ENCODE data around the gene KCTD4.
"Not testable (repeated sequence)": the region's sequence is repeated elsewhere in the genome, so short reads cannot be mapped to it uniquely, and the experiment has no call there.

The KCTD4 gene

DNA sequence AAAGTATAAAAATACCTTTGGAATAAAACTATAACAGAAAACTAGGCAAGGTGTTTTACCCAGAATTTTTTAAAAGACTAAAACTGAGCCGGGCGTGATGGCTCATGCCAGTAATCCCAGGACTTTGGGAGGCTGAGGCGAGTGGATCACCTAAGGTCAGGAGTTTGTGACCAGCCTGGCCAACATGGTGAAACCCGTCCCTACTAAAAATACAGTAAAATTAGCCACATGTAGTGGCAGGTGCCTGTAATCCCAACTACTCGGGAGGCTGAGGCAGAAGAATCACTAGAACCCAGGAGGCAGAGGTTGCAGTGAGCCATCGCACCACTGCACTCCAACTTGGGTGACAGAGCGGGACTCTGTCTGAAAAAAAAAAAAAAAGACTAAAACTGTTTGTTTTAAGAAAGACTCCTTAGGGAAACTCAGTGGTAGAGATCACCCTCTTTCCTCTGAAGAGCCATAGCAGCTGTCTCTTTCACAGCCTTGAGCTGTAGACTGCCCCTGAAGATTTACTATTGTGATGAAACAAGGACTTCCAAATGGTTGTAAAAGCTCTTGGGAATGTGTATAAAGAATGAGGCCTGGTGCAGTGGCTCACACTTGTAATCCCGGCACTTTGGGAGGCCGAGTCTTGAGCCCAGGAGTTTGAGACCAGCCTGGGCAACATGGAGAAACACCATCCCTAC is 14.7 kb upstream of the KCTD4 start:
- DNase-seq, result no peak

DNA sequence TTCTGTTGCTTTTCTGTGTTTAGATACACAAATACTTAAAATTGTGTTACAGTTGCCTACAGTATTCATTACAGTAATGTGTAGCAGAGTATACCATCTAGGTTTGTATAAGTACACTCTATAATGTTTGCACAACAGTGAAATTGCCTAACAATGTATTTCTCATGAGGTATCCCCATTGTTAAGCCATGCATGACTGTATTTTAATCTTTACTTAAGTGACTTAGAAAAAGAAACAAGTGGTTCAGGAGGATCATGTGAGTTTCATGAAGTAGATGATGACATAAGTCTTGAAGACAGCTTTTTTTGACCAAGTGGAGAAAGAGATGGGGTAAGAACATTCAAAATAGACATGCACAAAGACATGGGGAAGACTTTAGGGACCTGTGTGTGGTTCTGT is 8.4 kb upstream of the KCTD4 start:
- DNase-seq, result no peak

DNA sequence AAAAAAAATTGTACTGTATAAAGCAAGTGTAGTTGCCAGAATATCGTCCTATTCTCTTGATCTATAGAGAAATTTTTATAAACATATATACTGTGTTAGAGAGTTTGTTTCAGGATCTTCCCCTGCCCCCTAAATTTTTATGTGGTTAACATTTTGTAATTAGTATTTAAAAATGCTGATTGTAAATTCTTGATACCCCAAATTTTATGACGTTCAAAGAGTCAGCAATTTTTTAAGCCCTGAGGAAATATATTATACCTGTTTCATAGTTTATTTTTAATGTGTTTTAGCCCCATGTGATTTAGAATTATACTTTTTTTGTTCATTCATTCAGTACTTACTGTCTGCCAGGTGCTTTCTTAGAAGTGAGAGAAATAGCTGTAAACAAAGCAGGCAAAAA is 7.3 kb upstream of the KCTD4 start:
- no peak for DNase-seq

DNA sequence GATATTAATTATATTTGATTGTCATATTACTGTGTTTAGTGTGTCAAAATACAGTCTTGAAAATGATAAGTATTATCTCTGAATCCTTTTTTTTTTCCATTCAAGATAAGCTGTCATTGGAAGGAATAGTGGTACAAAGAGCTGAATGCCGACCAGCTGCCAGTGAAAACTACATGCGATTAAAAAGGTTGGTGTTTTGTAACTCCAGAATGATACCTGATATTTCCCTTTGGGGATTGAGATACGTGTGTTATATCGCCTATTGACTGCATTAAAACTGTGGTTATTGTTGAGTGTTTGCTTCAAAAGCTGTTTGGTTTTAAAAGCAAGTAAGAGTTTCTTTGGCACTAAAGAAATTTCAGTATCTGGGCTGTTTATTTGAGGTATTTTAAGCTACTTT is 6.5 kb upstream of the KCTD4 start:
- no peak for DNase-seq

DNA sequence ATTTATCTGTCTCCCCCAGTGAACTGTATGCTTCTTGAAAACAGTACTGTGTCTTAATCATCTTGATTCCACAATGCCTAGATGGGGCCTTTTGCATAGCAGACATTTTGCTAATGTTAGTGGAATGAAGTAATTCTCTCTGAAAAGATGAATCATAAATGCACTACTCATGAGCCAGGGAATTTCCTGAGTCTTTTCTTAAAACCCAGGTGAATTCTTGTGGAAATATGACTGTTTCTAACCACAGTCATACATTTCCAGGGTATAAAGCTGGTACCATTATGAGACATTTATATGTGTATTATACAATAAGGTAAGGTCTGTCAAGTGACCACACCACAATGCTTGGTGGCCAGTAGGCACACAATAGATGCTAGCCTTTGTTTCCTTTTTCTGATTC is 5.5 kb upstream of the KCTD4 start:
- DNase-seq, result no peak

DNA sequence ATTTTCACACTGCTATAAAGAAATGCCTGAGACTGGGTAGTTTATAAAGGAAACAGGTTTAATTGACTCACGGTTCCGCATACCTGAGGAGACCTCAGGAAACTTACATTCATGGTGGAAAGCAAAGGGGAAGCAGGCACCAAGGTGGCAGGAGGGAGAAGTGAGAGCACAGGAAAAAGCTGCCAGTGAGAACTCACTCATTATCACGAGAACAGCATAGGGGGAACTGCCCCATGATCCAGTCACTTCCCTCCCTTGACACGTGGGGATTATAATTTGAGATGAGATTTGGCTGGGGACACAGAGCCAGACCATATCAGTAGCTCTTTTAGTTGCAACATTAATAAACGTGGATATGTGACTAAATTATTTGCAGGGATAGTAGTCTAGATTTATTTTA is 4.3 kb upstream of the KCTD4 start:
- DNase-seq, result no peak

DNA sequence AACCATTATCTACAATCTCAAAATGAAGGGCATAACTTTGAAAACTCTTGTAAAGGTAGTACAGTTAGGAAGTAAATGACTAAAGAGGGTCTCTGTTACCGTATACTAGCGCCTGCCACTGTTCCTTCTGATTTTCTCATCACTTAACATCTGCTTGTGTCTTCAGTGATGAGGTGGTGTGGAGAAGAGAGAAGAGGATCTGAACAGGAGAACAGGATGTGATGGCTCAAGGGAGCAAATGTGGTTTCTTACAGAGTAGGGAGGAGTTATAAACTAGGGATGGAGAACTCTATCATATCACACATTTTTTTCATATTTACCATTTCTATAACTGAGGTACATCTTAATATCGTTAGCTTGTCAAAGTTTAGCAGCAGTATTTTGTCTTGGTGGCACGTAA is 1.1 kb downstream of the KCTD4 start:
- DNase-seq, result no peak

DNA sequence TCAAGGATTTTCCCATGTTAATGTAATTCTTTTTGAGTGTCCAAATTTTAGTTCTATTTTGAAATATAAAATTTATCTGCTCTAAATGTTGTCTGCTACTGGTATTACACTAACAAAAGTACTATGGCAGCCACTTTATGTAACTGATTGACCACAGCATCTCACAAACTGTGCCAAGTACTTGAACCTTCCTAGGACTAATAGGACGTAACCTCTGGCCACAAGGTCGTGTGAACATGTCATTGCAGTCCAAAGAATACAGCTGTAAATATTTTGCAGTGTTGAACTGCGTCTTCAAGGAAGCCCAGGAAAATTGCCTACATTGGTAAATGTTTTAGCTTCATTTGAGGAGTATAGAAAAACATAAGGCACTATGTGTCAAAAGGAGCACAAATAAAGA is 1.9 kb downstream of the KCTD4 start:
- DNase-seq, result no peak

DNA sequence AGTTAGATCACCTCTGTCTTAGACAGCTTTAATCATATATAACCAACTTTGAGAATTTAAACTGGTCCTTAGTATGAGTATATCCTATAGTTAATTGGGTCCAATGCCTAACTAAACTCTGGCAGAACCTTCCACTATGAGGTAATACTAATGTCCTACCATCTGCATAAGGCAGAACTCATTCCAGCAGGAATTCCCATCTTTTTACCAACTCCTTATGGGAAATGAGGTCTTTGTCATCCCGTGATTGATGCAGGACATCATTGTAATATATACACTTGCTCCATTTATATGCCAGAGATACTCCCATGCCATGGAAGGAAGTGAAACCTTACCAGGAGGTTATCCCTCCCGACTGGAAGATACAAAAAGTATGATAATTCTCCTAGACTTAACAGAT is 2.8 kb downstream of the KCTD4 start:
- DNase-seq, result no peak

DNA sequence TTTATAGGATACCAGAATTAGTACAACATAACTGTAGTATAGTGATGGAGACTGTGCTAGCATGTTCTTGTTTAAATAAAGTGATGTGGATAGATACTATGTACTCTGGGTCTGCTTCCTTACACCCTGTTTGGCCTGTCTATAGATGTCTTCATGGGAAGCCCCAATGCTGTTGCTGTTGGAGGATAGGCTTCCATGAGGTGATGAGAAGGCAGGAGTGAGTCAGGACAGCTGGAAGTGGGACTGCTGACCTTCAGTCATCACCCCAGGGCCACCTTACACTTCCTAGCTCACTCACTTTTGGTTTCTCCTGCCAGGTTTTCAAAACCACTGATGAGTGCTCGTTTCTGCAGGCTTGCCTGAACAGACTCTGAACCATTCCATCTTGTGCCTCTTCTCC is 4.2 kb downstream of the KCTD4 start:
- DNase-seq, result no peak

DNA sequence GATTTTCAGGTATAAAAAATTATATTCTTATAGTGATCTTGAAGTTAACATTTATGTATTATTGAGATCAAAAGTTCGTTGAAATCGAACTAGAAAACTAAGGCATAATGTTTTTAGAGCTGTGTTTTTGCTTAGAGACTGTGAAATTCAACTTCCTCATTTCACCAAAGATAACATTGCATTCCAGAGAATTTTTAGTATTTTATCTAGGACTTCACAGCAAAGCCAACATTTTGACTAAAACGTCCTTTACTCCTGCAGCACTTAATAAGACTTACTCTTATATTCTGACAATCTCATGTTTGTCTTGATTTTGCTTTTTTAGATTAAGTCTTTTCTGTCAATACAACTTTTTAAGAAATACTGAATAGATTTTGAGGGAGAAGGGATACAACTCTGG is 4.7 kb downstream of the KCTD4 start:
- DNase-seq, result no peak

DNA sequence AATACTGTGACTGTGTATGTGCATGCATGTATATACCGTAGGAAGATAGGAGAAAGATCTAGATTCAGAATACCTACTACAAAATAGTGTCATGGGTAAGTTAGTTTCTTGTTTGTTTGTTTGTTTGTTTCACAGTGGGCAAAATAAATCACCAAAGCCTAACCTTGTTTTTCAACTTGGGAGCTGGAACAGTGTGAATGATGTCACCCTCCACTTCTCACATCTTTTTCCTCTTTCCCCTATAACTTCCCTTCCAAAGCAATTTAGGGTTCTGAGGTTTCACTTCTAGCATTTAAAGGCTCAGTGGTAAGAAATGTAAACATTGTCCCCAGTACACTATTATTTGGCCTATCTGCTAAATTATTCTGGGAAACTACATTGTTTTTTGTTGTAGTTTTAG is 5.4 kb downstream of the KCTD4 start:
- no peak for DNase-seq

DNA sequence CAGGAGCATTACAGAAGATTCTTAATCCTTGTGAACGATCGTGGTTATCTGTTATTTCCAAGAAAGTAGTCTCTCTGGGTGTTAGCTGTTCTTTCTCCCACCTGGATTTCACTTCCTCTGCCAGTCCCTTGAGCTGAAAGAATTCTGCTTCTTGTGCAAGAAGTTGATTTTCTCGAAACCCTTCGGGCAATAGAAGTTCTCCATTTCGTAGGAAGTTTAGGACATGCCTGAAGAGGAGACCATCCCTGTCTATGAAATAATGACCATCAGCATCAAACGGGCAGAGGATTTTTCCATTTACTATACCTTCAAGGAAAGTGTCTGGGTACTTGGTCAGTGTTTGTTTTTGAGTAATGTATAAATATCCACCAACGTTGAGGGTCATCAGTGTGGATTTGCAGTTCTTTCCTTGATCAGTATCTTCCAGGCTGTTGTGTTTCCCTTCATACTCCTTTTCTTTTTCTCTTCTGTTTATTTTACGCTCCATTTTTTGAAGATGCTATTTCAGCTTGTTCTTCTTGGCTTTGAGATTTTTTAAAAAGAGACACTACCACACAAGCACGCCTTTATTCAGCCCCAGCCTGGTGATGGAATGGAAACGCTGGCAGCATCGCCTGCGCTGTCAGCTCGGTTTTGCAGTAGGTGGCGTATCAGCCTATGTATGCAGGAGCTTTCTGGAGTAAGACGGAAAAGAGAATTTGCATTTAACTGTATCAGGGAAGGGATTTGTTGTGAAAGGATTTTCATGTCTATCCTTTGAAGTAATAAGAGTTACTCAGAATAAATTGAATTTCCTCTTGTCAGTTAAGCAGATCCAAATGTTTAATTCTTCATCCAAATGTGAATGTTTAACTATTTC is 6.5 kb downstream of the KCTD4 start:
- DNase-seq, result no peak

DNA sequence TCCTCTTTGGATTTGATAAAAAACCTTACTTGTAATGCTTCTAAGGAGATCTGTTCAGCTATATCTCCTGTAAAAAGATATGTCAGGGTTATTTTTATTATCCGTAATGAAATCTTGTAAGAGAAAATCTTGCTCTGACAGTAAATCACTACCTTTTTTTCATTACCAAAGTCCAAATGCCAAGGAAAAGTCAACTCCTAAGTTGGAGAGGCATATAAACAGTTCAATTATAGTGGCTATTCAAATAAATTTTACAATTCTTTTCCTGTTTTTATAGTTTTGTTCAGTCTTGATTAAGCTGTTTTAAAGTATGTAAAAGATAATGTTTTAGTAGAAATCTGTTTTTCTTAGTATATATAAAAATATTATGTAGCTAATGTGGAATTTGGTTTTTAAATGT is 9.0 kb downstream of the KCTD4 start:
- DNase-seq, result no peak

DNA sequence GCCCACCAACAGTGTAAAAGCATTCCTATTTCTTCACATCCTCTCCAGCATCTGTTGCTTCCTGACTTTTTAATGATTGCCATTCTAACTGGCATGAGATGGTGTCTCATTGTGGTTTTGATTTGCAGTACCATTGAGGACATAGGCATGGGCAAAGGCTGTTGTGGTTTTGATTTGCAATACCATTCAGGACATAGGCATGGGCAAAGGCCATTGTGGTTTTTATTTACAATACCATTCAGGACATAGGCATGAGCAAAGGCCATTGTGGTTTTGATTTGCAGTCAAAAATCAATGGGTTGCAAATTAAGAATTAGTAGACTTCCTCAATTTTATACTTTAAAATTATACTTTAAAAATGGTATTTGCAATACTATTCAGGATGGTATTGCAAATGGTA is 11.3 kb downstream of the KCTD4 start:
- not testable (repeated sequence) for DNase-seq

DNA sequence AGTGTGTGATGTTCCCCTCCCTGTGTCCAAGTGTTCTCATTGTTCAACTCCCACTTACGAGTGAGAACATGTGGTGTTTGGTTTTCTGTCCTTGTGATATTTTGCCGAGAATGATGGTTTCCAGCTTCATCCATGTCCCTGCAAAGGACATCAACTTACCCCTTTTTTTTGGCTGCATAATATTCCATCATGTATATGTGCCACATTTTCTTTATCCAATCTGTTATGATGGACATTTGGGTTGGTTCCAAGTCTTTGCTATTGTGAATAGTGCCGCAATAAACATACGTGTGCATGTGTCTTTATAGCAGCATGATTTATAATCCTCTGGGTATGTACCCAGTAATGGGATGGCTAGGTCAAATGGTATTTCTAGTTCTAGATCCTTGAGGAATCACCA is 11.8 kb downstream of the KCTD4 start:
- not testable (repeated sequence) for DNase-seq

DNA sequence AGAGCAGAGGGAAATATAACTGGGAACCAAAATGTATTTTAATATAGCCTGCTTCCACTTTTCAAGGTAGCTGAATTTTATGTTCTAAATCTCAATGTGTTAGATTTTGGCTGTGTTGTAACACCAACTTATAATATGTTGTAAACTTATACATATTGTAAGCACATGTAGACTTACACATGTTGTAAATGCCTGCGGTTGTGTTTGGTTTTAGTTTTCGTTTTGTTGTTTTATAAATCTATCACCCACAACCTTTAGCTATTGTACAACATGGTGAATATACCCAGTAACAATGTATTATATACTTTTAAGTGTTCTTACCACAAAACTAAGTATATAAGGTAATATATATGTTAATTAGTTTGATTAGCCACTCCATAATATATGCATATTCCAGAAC is 15.6 kb downstream of the KCTD4 start:
- no peak for DNase-seq

DNA sequence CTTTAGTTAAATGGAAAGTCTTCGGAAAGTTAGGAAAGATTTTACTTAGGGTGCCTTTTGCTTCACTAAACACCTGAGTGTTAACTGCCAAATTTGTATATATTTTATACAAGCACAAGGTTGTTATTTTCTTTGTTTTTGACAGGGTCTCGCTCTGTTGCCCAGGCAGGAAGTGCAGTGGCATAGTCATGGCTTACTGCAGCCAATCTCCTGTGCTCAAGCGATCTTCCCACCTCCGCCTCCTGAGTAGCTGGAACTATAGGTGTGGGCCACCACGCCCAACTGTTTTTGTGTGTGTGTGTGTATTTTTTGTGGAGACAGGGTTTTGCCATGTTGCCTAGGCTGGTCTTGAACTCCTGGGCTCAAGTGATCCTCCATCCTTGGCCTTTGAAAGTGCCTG is 16.2 kb downstream of the KCTD4 start:
- DNase-seq, result no peak

DNA sequence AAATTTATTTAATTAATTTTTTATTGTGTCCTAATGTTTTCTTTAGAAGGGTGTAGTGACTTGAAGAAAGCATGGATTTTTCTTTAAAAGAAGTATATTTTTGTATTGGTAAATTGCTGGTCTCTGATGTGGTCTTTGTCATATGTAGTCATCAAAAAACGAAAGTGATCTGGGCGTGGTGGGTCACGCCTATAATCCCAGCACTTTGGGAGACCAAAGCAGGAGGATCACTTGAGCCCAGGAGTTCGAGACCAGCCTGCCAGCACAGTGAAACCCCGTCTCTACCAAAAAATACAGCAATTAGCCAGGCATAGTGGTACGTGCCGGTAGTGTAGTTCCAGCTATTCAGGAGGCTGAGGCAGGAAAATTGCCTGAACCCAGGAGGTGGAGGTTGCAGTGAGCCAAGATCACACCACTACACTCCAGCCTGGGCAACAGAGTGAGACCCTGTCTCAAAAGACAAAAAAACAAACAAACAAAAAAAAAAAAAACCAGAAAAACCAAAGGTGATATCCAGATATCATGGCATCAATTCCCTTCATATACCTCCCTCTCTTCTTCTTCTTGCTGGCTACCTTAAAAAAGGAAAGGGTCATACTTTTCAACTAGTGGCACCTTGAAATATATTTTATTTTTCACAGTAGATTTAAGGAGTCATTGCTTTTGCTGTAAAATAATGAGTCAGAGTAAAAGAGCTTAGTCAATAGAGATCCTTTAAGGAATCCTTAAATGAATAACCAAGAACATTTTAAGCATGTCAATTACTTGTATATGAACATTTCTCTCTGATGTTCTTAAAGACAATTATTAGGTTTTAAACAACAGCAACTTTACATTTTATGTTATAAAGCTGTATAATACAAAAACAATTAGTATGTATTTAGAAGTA is 19.9 kb downstream of the KCTD4 start:
- DNase-seq, result no peak

DNA sequence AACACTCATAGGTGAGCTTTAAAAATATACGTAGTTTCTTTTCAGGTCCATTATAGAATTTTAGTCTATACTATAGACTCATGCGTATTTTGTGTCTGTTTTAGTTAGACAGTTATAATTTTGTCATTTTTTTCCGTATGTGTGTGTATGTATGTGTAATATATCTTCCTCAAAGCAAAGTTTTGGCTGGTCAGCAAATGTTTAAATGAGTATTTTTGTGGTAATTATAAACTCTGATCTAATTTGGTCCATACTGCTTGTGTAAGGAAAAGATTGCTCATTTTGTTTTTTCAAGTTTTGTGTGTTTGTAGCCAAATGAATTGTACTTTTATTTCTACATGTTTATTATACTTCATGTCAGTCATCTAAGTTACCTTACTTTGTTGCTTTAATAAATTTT is 20.5 kb downstream of the KCTD4 start:
- no peak for DNase-seq

DNA sequence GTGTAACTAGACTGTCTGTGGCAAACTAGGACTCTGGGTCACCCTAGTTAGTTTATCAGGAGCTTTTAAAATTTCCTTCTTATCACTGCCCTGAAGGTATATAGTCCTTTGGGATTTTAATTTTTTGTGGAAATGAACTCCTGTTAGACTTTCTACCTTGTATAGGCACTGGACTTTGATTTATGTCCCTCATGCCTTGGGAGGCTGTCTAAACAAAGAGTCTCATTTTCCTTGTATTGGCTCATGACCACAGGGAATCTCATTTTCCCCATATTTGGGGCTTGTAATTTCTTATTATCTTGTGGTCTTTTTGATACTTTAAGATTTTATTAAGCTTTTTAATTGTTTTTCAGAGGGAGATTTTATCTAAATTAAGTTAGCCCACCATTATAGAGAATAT is 21.4 kb downstream of the KCTD4 start:
- no peak for DNase-seq

DNA sequence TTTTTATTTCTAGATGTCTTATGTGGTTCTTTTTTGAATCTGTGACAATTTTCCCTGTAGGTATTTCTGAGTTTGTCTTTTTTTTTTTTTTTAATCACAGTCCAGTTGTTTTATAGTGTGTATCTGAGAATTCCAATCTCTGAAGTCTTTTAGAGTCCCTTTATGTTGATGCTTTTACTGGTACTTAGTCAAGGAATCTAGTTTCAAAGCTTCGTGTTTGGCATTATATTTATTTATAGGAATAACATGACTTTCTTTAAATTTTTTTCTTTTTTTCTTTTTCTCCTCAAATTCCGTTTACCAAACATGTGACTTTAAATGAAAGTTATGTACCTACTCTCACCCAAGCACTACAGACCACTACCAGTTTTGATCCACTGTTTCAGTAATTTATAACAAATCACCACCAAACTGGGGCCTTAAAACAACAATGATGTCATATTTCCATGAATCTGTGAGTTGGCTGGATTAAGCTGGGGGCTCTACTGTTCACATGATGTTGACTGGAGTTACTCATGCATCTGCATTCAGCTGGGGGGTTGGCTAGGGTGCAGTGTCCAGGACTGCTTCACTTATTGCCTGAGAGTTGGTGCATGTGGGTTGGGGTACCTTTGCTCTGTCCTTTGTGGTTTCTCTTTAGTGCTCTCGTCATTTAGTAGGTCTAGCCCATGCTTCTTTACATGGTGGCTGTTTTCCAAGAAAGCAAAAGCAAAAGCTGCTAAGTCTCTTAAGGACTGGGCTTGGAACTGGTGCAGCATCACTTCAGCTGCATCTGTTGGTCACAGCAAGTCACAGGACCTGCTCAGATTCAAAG is 22.3 kb downstream of the KCTD4 start:
- DNase-seq, result no peak

DNA sequence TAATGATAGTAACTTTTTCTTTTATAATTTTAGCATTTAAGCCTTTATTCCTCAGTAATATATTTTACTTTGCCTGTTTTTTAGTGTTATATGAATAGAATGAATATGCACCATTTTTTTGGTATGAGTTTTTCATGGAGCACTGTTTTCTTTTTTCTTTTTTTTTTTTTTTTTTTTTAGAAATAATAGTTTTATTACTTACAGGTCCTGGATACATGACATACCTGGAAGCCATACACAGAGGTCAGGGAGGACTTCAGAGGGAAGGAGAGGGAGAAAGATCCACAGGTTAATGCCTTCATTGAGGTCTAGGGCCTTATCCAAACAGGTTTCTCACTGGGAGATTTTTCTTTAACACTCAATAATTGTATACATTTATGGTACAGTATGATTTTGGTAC is 26.4 kb downstream of the KCTD4 start:
- DNase-seq, result no peak
